Measurements from ENCODE around the gene ADCYAP1R1. TPM values are rescaled to one million over a fixed set of nuclear protein-coding genes. Genes with fewer than 3 reads are reported as not detected.

The ADCYAP1R1 gene
- total RNA-seq, 1 experiment from 2014 or later: 8.9 TPM

DNA sequence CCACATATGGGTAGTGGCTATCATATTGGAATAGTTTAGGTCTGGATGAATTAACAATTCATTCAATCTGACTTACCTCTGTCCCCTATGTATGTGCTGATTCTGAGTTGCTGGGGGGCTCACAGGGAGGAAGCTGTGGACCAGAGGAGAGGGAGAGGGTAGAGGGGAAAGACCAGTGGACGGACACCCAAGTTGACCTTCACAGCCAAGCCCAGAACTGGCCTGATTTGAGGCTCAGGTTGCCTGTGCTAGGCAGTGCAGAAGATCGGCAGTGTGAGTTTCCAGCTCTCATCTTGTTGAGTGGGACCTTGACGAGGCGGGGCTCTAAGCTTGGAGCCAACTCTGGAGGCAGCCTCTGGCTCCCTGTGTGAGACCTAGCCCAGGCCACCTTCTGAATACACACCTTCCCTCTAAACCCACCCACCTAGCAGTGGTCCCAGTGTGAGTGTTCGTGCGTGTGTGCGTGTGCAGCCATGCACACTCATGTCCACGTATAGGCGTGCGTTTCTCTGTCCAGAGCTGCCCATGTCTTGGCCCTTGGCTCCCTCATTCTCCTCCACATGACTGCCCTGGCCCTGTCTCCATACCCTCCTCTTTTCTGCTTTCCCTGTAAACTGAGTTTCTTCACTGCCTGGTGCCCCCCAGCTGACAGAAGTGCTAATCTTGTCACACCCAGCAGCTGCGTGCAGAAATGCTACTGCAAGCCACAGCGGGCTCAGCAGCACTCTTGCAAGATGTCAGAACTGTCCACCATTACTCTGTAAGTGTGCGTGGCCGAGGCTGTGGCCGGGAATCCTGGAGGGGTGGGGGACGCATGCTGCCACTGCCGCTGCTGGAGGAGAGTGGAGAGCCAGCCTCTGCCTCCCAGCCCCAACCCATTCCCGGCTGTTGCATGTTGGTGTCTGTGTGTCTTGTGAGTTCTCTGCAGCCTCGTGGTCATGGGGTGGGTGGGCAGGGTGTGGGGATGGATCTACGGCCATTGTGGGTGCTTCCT, 47.6 kb downstream of the ADCYAP1R1 start:
- no peak overlapping the region for H3K27ac Mint-ChIP-seq
- no peak overlapping the region for H2BK15ac ChIP-seq (ENCODE audit: low read depth, low read length)
- WGBS (ENCODE audit: extremely low coverage, insufficient read length, low lambda C conversion rate): no CpG with 5 or more reads among the region's 20 CpGs
- H2BK120ac ChIP-seq (ENCODE audit: low read depth, low read length, poor library complexity, severe bottlenecking): no peak overlapping the region
- H2BK5ac ChIP-seq (ENCODE audit: insufficient read length, low read length): no peak overlapping the region
- no peaks in the 10 kb centered on the region for H3K9me3 ChIP-seq (ENCODE audit: control insufficient read depth, low read depth, low read length)
- no peak overlapping the region for H3T11ph ChIP-seq (ENCODE audit: low read length)
- DNase-seq: peak; percentile 19
- H3K56ac ChIP-seq (ENCODE audit: insufficient read length, low read depth, low read length): no peak overlapping the region
- no peak overlapping the region for H4K91ac ChIP-seq (ENCODE audit: insufficient read length, low read depth, low read length)
- H2BK20ac ChIP-seq (ENCODE audit: low read depth, low read length, poor library complexity, severe bottlenecking): no peak overlapping the region
- H3K4me2 ChIP-seq (ENCODE audit: insufficient read depth, insufficient read length, low read length): no peak overlapping the region
- no peak overlapping the region for H2BK12ac ChIP-seq (ENCODE audit: insufficient read length, low read depth, low read length)
- no peaks in the 10 kb centered on the region for H3K23me2 ChIP-seq (ENCODE audit: insufficient read length, low read depth, low read length, poor library complexity, severe bottlenecking)
- H3K36me3 Mint-ChIP-seq (ENCODE audit: insufficient read depth in 1 of 3, low read depth in 3 of 3): peaks cover 0 to 6% (median 0%) of the 10 kb centered on the region in 3 experiments; a peak in 3 of 7 replicates
- H3K9me3 Mint-ChIP-seq: no peaks in the 10 kb centered on the region
- H4K20me1 ChIP-seq (ENCODE audit: control insufficient read depth, insufficient read depth, insufficient read length): no peaks in the 10 kb centered on the region
- TF ChIP-seq, protein P1, sequence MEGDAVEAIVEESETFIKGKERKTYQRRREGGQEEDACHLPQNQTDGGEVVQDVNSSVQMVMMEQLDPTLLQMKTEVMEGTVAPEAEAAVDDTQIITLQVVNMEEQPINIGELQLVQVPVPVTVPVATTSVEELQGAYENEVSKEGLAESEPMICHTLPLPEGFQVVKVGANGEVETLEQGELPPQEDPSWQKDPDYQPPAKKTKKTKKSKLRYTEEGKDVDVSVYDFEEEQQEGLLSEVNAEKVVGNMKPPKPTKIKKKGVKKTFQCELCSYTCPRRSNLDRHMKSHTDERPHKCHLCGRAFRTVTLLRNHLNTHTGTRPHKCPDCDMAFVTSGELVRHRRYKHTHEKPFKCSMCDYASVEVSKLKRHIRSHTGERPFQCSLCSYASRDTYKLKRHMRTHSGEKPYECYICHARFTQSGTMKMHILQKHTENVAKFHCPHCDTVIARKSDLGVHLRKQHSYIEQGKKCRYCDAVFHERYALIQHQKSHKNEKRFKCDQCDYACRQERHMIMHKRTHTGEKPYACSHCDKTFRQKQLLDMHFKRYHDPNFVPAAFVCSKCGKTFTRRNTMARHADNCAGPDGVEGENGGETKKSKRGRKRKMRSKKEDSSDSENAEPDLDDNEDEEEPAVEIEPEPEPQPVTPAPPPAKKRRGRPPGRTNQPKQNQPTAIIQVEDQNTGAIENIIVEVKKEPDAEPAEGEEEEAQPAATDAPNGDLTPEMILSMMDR (conservative IDR thresholded peaks at IDR 0.05): no peak
- H3K18ac ChIP-seq (ENCODE audit: insufficient read length, low read depth, low read length): no peak overlapping the region
- no peak overlapping the region for H3K9ac ChIP-seq (ENCODE audit: extremely low read depth, insufficient read length, low read length)
- no peak overlapping the region for H3K4ac ChIP-seq (ENCODE audit: low read depth, low read length)
- peak overlapping the region; percentile 1; the same call in 1 of the 2 replicates for H3K14ac ChIP-seq (ENCODE audit: insufficient read depth, low read length)
- no peak overlapping the region for H3K23ac ChIP-seq (ENCODE audit: insufficient read length, low read depth, low read length)
- no peak overlapping the region for H4K8ac ChIP-seq (replicated peaks; ENCODE audit: insufficient read length, low read depth, low read length)
- H2AK5ac ChIP-seq (ENCODE audit: insufficient read length, low read length): no peak overlapping the region
- H3K27me3 ChIP-seq (ENCODE audit: insufficient read depth, low read length): no peaks in the 10 kb centered on the region
- no peak overlapping the region for H2AFZ ChIP-seq (ENCODE audit: low read length)
- no peak overlapping the region for H3K4me3 Mint-ChIP-seq
- no peak overlapping the region for H4K5ac ChIP-seq (ENCODE audit: insufficient read length, low read depth, low read length)
- H3K79me1 ChIP-seq (ENCODE audit: insufficient read depth, low read depth, low read length, poor library complexity, severe bottlenecking): no peaks in the 10 kb centered on the region
- no peaks in the 10 kb centered on the region for H3K4me1 ChIP-seq (ENCODE audit: insufficient read depth, low read length)
- no peaks in the 10 kb centered on the region; the same call in 1 of the 2 replicates for H3K27me3 Mint-ChIP-seq (ENCODE audit: low read depth)
- peaks cover 7 to 8% of the 10 kb centered on the region in 2 experiments; a peak in 1 of 4 replicates for H3K4me1 Mint-ChIP-seq
- H3K79me2 ChIP-seq (ENCODE audit: insufficient read depth, low read length): no peaks in the 10 kb centered on the region
- no peak overlapping the region for H3K27ac ChIP-seq (ENCODE audit: insufficient read length, low read depth, low read length)
